Thyroid gland (tissue), 4 donors: ENCODE results near the gene IFIT1. TPM values are rescaled to one million over a fixed set of nuclear protein-coding genes. Genes with fewer than 3 reads are reported as not detected.
"Not testable (repeated sequence)": the region's sequence is repeated elsewhere in the genome, so short reads cannot be mapped to it uniquely, and the experiment has no call there.

Experiments
- DNase-seq, 2 donors: peaks; one replicate each; pipeline ENCODE4 v3.0.0-alpha.2; 2019
- H3K27ac ChIP-seq, 3 donors: fragments of 200-600 bp; sonication (generic); 1 replicate in 2 of 3; 2 replicates in 1 of 3; pipeline ENCODE4 v1.5.1; 2016 to 2019; ENCODE audit warnings: mild to moderate bottlenecking in 1 of 3, moderate library complexity in 1 of 3
- H3K27me3 ChIP-seq: fragments of 200-600 bp; sonication (generic); one replicate; pipeline ENCODE4 v1.5.1; 2019
- H3K36me3 ChIP-seq, 2 donors: fragments of 200-600 bp; sonication (generic); one replicate each; pipeline ENCODE4 v1.5.1; 2016 to 2019
- H3K4me1 ChIP-seq, 2 donors: fragments of 200-600 bp; sonication (generic); one replicate each; pipeline ENCODE4 v1.5.1; 2017 to 2019
- H3K4me3 ChIP-seq, 3 donors: fragments of 200-600 bp; sonication (generic); replicated peaks in 1 of 3; 1 replicate in 2 of 3; 2 replicates in 1 of 3; pipeline ENCODE4 v1.5.1; 2016; ENCODE audit warnings: mild to moderate bottlenecking in 1 of 3
- H3K9me3 ChIP-seq: fragments of 200-600 bp; sonication (generic); one replicate; pipeline ENCODE4 v1.5.1; 2017
- CTCF ChIP-seq, 6 experiments: fragments of 200-600 bp in 3 of 6; fragments of 450-650 bp in 3 of 6; sonication (generic) in 3 of 6; IDR thresholded peaks; one replicate each; pipeline ENCODE4 v1.5.1; 2016 to 2019; ENCODE audit warnings: antibody characterized with exemption in 6 of 6, mild to moderate bottlenecking in 2 of 6, inconsistent platforms in 1 of 6, moderate library complexity in 1 of 6
- POLR2A ChIP-seq, 2 donors: fragments of 450-650 bp; IDR thresholded peaks; one replicate each; pipeline ENCODE4 v1.6.1; 2017; ENCODE audit warnings: antibody characterized with exemption in 2 of 2, mild to moderate bottlenecking in 2 of 2, moderate library complexity in 1 of 2
- WGBS, 2 donors: methylation state at CpG; one replicate each; pipeline ENCODE4 v1.1.5; 2017; 5-methylcytosine and 5-hydroxymethylcytosine counted together
- intact Hi-C: fragments of 100-400 bp; cut with DNase I; formaldehyde crosslinking; loops from one replicate; pipeline ENCODE4 v1.15.1; 2023
- total RNA-seq, 4 donors: library from RNA; depleted of rRNA; stranded (reverse); fragments of >200 nt; gene quantifications; one replicate each; pipeline ENCODE4 v1.2.3, GENCODE V29; 2016

IFIT1 gene
- total RNA-seq, 4 donors from 2014 or later = 5.5 to 15.9 (median 10.0) TPM

GRCh38 chr10:89382757-89383156 lies 9.7 kb upstream of the IFIT1 start:
- 90 to 94% methylated on average over 1 of the region's 1 CpG for WGBS, 2 donors
- intact Hi-C loops = no loop called here
- Histone ChIP-seq H3K4me1 (no peaks in the 10 kb centered on the region), H3K4me3 (no peak overlapping the region), H3K9me3 (no peaks in the 10 kb centered on the region), H3K27ac (no peak overlapping the region), H3K27me3 (no peaks in the 10 kb centered on the region), H3K36me3 (no peaks in the 10 kb centered on the region)
- DNase-seq = no peak
- TF ChIP-seq POLR2A (IDR thresholded peaks at IDR 0.05) (no peak), CTCF (IDR thresholded peaks at IDR 0.05) (no peak)

GRCh38 chr10:89384474-89385340 lies 7.7 kb upstream of the IFIT1 start:
- Histone ChIP-seq H3K27me3 (no peaks in the 10 kb centered on the region), H3K9me3 (no peaks in the 10 kb centered on the region), H3K4me3 (no peak overlapping the region), H3K4me1 (no peaks in the 10 kb centered on the region), H3K27ac (no peak overlapping the region), H3K36me3 (no peaks in the 10 kb centered on the region)
- WGBS, 2 donors = 82 to 87% methylated on average over 4 of the region's 4 CpGs
- DNase-seq = no peak
- intact Hi-C loops = no loop called here
- no peak for TF ChIP-seq CTCF (IDR thresholded peaks at IDR 0.05)
- TF ChIP-seq POLR2A (IDR thresholded peaks at IDR 0.05) = no peak

- no peaks in the 10 kb centered on the region for H3K9me3 ChIP-seq
- no peak overlapping the region for H3K27ac ChIP-seq
- intact Hi-C loops = no loop called here
- DNase-seq = no peak
- H3K27me3 ChIP-seq = no peaks in the 10 kb centered on the region
- 69 to 82% methylated on average over 2 of the region's 2 CpGs for WGBS, 2 donors
- H3K36me3 ChIP-seq = no peaks in the 10 kb centered on the region
- no peak overlapping the region for H3K4me3 ChIP-seq
- TF ChIP-seq CTCF (IDR thresholded peaks at IDR 0.05) (no peak), POLR2A (IDR thresholded peaks at IDR 0.05) (no peak)
- peaks cover 11 to 12% of the 10 kb centered on the region in 2 donors for H3K4me1 ChIP-seq
Measured at GRCh38 chr10:89388806-89389205, 3.6 kb upstream of the IFIT1 start.

GRCh38 chr10:89389254-89389653 lies 3.2 kb upstream of the IFIT1 start:
- H3K27ac ChIP-seq = no peak overlapping the region
- peaks cover 15% of the 10 kb centered on the region in 2 donors for H3K4me1 ChIP-seq
- no peak overlapping the region for H3K4me3 ChIP-seq
- peak in 4 of 6 experiments; percentile 32 to 59 (median 46) for TF ChIP-seq CTCF (IDR thresholded peaks at IDR 0.05)
- no peak for TF ChIP-seq POLR2A (IDR thresholded peaks at IDR 0.05)
- WGBS, 2 donors = 82 to 83% methylated on average over 1 of the region's 1 CpG
- intact Hi-C loops = no loop called here
- H3K27me3 ChIP-seq = no peaks in the 10 kb centered on the region
- H3K9me3 ChIP-seq = no peaks in the 10 kb centered on the region
- DNase-seq = no peak
- no peaks in the 10 kb centered on the region for H3K36me3 ChIP-seq

GRCh38 chr10:89390476-89391225 lies 1.8 kb upstream of the IFIT1 start:
- no peak for DNase-seq
- H3K36me3 ChIP-seq = no peaks in the 10 kb centered on the region
- no peaks in the 10 kb centered on the region for H3K27me3 ChIP-seq
- no peak overlapping the region for H3K27ac ChIP-seq
- no peak overlapping the region for H3K4me3 ChIP-seq
- peaks cover 15 to 25% of the 10 kb centered on the region in 2 donors for H3K4me1 ChIP-seq
- no peaks in the 10 kb centered on the region for H3K9me3 ChIP-seq
- no peak for TF ChIP-seq CTCF (IDR thresholded peaks at IDR 0.05)
- TF ChIP-seq POLR2A (IDR thresholded peaks at IDR 0.05) = no peak
- 90 to 92% methylated on average over 5 of the region's 5 CpGs for WGBS, 2 donors
- intact Hi-C loops = no loop called here

- Histone ChIP-seq H3K27ac (peak overlapping the region in 1 of 3 donors; percentile 82), H3K4me1 (peaks cover 15 to 25% of the 10 kb centered on the region in 2 donors)
- DNase-seq, H3K36me3 ChIP-seq, H3K4me3 ChIP-seq, H3K27me3 ChIP-seq, H3K9me3 ChIP-seq, intact Hi-C loops: not testable (repeated sequence)
- 94% methylated on average over 4 of the region's 4 CpGs for WGBS, 2 donors
Measured at GRCh38 chr10:89391226-89391576, 1.2 kb upstream of the IFIT1 start.
